HG03135 (cell line): ENCODE data around the gene PAX7.
"Not testable (repeated sequence)": the region's sequence is repeated elsewhere in the genome, so short reads cannot be mapped to it uniquely, and the experiment has no call there.

Source experiments
- ATAC-seq: cut with Tn5 transposase; IDR thresholded peaks from one replicate; pipeline ENCODE4 v1.9.1; 2021; ENCODE audit warnings: mild to moderate bottlenecking, moderate library complexity; ENCODE audit not compliant: unreplicated experiment

PAX7 gene

GRCh38 chr1:18630511-18631495 is at the start of gene PAX7:
Gene PAX7 (plus strand): TSS chr1:18630846. CDS start chr1:18631604, 758 bp downstream.
- ATAC-seq = no peak

- no peak for ATAC-seq
These were observed 49.2 kb upstream of the PAX7 start for GRCh38 chr1:18581420-18581880.

- ATAC-seq = no peak
These were observed 47.8 kb upstream of the PAX7 start for GRCh38 chr1:18582890-18583289.

GRCh38 chr1:18583326-18583941 is 47.2 kb upstream of the PAX7 start:
- ATAC-seq = no peak

- not testable (repeated sequence) for ATAC-seq
These were observed 44.6 kb upstream of the PAX7 start for GRCh38 chr1:18586016-18586415.

GRCh38 chr1:18588093-18588492 is 42.6 kb upstream of the PAX7 start:
- ATAC-seq = no peak

- ATAC-seq = no peak
These were observed 38.3 kb upstream of the PAX7 start for GRCh38 chr1:18592368-18592767.

GRCh38 chr1:18597160-18598042 is 33.2 kb upstream of the PAX7 start:
- no peak for ATAC-seq

GRCh38 chr1:18599086-18599485 is 31.6 kb upstream of the PAX7 start:
- no peak for ATAC-seq

- no peak for ATAC-seq
These were observed 30.9 kb upstream of the PAX7 start for GRCh38 chr1:18599704-18600103.

- no peak for ATAC-seq
These were observed 28.0 kb upstream of the PAX7 start for GRCh38 chr1:18602533-18603211.

GRCh38 chr1:18603212-18603852 is 27.3 kb upstream of the PAX7 start:
- ATAC-seq = no peak

GRCh38 chr1:18606443-18607288 is 24.0 kb upstream of the PAX7 start:
- ATAC-seq = no peak

- no peak for ATAC-seq
These were observed 23.3 kb upstream of the PAX7 start for GRCh38 chr1:18607289-18607760.

- no peak for ATAC-seq
These were observed 22.1 kb upstream of the PAX7 start for GRCh38 chr1:18608534-18608933.

GRCh38 chr1:18611311-18611710 is 19.3 kb upstream of the PAX7 start:
- ATAC-seq = no peak

GRCh38 chr1:18612073-18612472 is 18.6 kb upstream of the PAX7 start:
- ATAC-seq = no peak

- ATAC-seq = no peak
These were observed 16.4 kb upstream of the PAX7 start for GRCh38 chr1:18614069-18614735.
